Measurements from ENCODE around the gene ATP5F1A.

Gene ATP5F1A

GRCh38 chr18:46073474-46074331 is 24.4 kb downstream of the ATP5F1A start:
- no peak for DNase-seq (ENCODE audit: low read depth in 2 of 2)

DNA sequence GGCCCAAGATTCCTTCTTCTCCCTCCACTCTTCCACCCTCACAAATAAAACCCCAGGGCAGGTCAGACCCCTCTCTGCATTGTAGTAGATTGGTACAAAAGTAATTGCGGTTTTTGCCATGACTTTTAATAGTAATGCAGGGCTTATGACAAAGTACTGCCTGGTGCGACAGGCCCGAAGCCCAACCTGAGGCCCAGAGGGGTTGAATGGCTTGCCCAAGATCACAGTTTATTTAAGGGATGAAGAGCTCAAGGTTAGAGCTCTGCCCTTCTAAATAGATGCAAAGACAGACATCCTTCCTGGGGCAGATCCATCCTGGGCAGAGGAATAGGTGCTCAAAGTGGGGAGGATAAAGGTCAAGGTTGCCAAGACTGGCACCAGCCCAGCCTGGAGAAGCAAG is 25.1 kb downstream of the ATP5F1A start:
- DNase-seq (ENCODE audit: low read depth in 2 of 2): no peak

GRCh38 chr18:46072376-46072867 is 25.7 kb downstream of the ATP5F1A start:
- no peak for DNase-seq (ENCODE audit: low read depth in 2 of 2)

GRCh38 chr18:46071653-46072375 is 26.3 kb downstream of the ATP5F1A start, which contains the start of gene PSTPIP2:
Gene PSTPIP2 (minus strand): TSS chr18:46072260. CDS start chr18:46072188, 72 bp downstream.
- DNase-seq (ENCODE audit: low read depth in 2 of 2): peak in 1 of 2 donors; percentile 46

DNA sequence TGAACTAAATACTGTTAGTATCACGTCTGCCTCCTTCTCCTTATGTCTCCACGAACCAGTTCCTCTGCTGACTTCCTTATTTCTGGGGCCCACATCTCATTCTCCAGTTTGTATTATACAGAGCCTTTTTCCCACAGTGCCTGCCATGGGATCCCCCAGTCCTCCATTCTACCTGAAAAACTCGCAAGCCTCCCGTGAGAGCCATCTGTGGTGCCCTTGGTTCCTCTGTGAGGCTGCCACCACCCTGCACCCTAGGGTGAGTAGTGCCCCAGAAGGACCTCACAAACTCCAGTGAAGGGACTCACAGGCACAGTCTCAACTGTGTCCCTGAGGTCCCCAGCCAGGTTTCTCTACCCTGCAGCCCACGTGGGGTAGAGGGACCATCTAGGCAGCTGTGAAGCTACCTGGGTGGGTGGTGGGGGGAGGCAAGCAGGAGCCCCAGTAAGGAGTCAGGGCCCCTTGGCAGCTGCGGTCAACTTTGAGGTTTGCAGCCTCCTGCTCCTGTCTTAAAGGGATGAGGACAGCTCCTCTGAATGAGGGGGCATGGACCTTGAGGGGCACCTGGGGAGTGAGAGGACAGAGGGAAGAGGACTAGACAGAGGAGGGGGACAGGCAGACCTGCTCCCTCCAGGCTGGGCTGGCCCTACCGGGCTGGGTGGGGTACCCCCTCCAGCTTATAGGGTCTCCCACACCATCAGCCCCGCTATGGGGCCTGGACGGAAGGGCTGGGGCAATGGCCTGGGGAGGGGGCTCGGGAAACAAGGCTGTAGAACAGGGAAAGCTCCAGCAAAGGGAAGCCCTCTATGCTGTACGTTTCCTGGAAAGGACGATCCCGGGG is 27.1 kb downstream of the ATP5F1A start:
- DNase-seq (ENCODE audit: low read depth in 2 of 2): no peak

GRCh38 chr18:46070232-46070631 is 27.9 kb downstream of the ATP5F1A start:
- DNase-seq (ENCODE audit: low read depth in 2 of 2): no peak

DNA sequence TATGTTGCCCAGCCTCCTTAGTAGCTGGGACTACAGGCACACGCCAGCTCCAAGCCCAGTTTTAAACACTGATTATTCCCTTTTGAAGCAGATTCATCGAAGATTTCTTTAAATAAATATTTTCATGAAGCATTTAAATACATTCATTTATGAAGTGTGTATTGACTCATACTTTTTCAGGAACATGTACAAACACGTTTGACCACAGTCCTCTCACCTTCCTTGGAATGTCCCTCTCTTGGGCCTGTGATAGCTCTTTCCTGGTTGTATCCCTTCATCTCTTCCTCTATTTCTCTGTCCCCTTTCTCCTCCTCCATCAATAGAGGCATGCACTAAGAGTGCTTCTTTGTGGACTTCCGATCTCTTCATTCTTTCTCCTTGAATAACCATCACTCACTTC is 28.6 kb downstream of the ATP5F1A start:
- DNase-seq (ENCODE audit: low read depth in 2 of 2): no peak

DNA sequence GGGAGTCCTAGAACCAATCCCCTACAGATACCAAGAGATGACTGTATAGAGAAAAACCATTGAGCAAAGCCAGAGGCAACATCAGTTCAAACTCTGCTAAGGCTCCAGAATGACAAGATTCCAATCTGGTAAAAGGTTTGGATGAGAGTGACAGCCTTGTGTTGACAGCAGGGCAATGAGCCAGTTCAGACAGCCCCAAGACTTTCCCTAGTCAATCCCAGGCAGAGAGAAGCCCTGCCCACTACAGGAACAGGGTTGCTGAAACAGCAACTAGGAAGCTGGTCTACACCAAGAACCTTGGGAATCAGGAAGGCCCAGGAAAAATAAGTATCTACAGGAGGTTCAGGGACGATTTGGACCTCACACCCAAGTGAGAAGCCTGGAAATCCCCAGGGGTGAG is 29.3 kb downstream of the ATP5F1A start:
- DNase-seq (ENCODE audit: low read depth in 2 of 2): no peak

GRCh38 chr18:46067438-46068007 is 30.6 kb downstream of the ATP5F1A start:
- DNase-seq (ENCODE audit: low read depth in 2 of 2): no peak

DNA sequence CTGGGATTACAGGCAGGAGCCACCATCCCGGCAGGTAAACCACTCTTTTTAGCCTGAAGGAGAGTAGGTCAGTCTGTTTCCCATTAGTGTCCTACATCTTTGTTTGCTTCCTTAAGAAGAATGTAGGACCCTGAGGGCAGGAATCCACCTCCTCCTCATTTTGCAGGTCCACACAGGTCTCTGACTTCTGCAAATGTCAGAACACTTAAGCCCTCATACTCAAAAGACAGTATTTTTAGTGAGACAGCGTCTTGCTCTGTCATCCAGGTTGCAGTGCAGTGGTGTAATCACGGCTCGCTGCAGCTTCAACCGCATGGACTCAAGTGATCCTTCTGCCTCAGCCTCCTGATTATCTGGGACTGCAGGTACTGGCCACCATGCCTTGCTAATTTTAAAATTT is 35.3 kb downstream of the ATP5F1A start:
- DNase-seq (ENCODE audit: low read depth in 2 of 2): no peak

DNA sequence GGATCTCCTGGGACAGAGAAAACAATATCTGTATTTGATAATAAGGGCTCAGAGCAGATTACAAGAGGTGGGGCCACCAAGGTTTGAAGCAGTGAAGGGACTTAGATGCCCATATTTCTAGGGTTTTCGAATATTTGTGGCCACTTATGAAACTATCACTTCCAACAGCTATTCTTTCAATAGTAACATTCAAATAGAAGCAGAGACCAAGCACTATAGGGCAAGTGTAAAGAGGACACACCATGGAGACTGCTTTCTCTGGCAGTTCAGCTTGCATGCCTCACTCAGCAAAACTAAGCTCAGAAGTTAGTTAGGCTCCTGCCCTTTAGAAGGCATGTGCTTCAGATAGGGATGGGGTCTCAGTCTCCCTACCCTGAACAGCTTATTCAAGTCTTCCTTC is 36.3 kb downstream of the ATP5F1A start:
- no peak for DNase-seq (ENCODE audit: low read depth in 2 of 2)

- DNase-seq (ENCODE audit: low read depth in 2 of 2): no peak
Measured at GRCh38 chr18:46061387-46061786, 36.7 kb downstream of the ATP5F1A start.

DNA sequence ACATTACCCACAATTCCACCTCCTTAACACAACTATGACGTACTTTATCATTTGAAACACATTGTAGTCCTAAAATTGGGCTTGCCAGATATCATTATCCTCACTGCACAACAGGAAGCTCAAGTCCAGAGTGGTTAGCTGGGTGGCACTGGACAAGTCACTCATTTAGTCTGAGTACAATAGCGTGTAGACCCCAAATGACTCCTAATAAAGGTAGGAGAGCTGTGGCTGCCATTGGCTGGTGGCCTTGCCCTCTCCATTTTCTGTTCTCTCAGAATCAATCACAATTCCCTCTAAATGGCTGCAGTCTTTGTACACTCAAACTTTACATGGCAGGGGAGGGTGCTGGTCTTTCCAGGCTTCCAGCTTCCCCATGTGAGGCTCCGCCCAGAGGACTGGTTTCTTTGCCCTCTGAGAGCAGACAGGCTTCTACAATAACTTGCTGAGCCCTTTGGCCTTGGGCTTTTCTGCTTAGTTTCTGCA is 37.7 kb downstream of the ATP5F1A start:
- DNase-seq (ENCODE audit: low read depth in 2 of 2): no peak

DNA sequence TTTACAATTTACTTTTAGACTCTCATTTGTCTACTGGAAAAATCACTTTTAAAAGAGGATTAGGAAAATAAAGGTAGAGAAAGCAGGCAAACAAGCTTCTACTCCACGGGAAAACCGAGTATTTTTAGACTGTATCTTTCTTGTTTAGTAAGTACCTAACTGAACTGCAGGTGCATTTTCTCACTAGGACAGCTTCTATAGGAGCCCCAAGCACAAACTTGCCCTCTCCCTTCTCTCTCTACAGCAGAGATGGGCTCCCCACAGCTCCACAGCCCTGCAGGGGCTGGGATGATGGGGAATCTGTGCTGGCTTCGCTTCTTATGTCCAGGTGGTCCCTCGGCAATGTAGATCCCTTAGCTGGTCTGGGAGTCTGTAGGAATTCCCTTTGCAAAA is 42.3 kb downstream of the ATP5F1A start:
- DNase-seq (ENCODE audit: low read depth in 2 of 2): no peak

- no peak for DNase-seq (ENCODE audit: low read depth in 2 of 2)
Measured at GRCh38 chr18:46054956-46055837, 42.9 kb downstream of the ATP5F1A start.

DNA sequence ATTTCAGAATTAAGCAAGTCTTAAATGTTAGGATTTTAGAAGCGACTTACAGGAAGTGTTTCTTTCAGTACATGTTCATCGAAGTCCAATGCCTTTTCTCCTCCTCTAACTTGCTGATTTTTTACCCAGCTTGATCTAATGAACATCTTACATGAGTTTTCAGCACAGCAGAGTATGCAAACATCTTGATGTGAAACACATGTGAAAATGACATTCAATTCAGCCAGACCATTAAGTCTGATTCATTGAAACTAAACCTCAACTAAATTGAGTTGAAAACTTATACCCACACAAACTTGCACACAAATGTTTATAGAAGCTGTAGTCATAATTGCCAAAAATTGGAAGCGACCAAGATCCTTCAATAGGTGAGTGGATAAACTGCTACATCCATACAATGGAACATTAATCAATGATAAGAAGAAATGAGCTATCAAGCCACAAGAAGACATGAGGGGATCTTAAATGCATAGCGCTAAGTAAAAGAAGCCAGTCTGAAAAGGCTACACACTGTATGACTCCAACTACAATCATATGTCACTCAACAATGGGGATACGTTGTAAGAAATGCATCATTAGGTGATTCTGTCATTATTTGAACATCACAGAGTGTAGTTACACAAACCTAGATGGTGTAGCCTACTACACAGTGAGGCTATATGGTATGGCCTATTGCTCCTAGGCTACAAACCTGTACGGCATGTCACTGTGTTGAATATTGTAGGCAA is 44.6 kb downstream of the ATP5F1A start:
- DNase-seq (ENCODE audit: low read depth in 2 of 2): no peak

DNA sequence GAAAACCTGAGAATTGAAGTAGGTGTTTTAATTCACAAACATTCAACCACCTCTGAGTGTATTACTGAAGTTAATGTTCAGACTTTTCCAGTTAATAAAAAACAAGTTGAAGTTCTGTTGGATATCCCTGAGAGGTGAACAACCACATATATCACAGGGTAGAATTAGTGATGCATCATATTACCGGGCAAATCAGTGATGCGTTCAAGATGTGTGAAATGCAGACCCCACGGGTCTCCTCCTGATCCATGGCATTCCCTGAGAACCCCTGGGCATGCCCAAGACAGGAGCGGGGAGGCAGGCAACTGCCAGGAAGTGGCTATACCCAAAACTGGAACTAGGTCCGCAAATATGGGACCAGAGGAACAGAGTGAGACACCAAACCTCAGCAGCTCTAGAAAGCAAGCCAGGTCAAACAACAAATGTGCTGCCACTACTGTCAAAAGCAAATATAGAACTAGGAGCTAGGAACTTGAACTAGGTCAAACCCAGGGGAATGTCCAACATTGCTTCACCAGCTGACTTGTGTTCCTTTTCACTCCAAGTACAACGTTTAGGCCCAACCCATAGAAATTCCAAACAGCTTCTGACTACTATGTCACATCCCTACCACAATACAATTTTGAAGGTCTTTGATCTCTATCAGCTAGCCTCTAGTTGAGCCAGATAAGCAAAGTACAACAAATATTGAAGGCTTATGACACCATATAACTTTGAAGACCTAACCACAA is 46.2 kb downstream of the ATP5F1A start:
- no peak for DNase-seq (ENCODE audit: low read depth in 2 of 2)

DNA sequence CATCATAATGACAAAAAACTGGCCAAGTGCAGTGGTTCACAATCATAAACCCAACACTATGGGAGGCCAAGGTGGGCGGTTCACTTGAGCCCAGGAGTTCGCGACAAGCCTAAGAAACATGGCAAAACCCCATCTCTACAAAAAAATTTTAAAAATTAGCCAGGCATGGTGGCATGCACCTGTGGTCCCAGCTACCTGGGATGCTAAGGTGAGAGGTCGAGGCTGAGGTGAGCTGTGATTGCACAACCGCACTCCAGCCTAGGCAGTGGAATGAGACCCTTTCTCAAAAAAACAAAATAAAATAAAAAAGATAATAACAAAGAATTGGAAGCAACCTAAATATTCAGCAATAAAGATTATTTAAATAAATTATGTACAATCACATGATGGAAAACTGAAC is 47.8 kb downstream of the ATP5F1A start:
- DNase-seq (ENCODE audit: low read depth in 2 of 2): no peak

- DNase-seq (ENCODE audit: low read depth in 2 of 2): no peak
Measured at GRCh38 chr18:46048641-46049040, 49.5 kb downstream of the ATP5F1A start.

All from activated CD8-positive, alpha-beta memory T cell treated with anti-CD3 and anti-CD28 coated beads for 4 hours (primary cell).